ENCODE measurements around the gene TRIM7.
"Not testable (repeated sequence)": the region's sequence is repeated elsewhere in the genome, so short reads cannot be mapped to it uniquely, and the experiment has no call there.

TRIM7 gene

GRCh38 chr5:181170237-181170825 lies 34.7 kb downstream of the TRIM7 start:
- no peak overlapping the region for H3K9ac ChIP-seq (ENCODE audit: low read length)
- no peaks in the 10 kb centered on the region for H3K36me3 ChIP-seq (ENCODE audit: control insufficient read depth, insufficient read depth, low read length)
- no peak overlapping the region for H3K4me3 ChIP-seq (ENCODE audit: low read length)
- no peaks in the 10 kb centered on the region for H3K9me3 ChIP-seq (ENCODE audit: control insufficient read depth, low read length)
- peaks cover 75% of the 10 kb centered on the region for H3K27me3 ChIP-seq (ENCODE audit: control insufficient read depth, insufficient read depth, low read length)
- peaks cover 7% of the 10 kb centered on the region for H3K4me1 ChIP-seq (ENCODE audit: control insufficient read depth, insufficient read depth, low read length)

GRCh38 chr5:181169459-181170236 lies 35.3 kb downstream of the TRIM7 start:
- not testable (repeated sequence) for H3K4me1 ChIP-seq (ENCODE audit: control insufficient read depth, insufficient read depth, low read length); H3K9me3 ChIP-seq (ENCODE audit: control insufficient read depth, low read length); H3K4me3 ChIP-seq (ENCODE audit: low read length); H3K9ac ChIP-seq (ENCODE audit: low read length); H3K36me3 ChIP-seq (ENCODE audit: control insufficient read depth, insufficient read depth, low read length)
- peaks cover 77% of the 10 kb centered on the region for H3K27me3 ChIP-seq (ENCODE audit: control insufficient read depth, insufficient read depth, low read length)

GRCh38 chr5:181168595-181169118 lies 36.3 kb downstream of the TRIM7 start:
- Histone ChIP-seq H3K36me3 (ENCODE audit: control insufficient read depth, insufficient read depth, low read length) (no peaks in the 10 kb centered on the region), H3K9ac (ENCODE audit: low read length) (no peak overlapping the region), H3K4me3 (ENCODE audit: low read length) (no peak overlapping the region), H3K4me1 (ENCODE audit: control insufficient read depth, insufficient read depth, low read length) (peaks cover 7% of the 10 kb centered on the region), H3K27me3 (ENCODE audit: control insufficient read depth, insufficient read depth, low read length) (peaks cover 76% of the 10 kb centered on the region), H3K9me3 (ENCODE audit: control insufficient read depth, low read length) (no peaks in the 10 kb centered on the region)

GRCh38 chr5:181167814-181168488 lies 37.0 kb downstream of the TRIM7 start:
- Histone ChIP-seq H3K9ac (ENCODE audit: low read length) (no peak overlapping the region), H3K4me1 (ENCODE audit: control insufficient read depth, insufficient read depth, low read length) (peaks cover 7% of the 10 kb centered on the region), H3K9me3 (ENCODE audit: control insufficient read depth, low read length) (no peaks in the 10 kb centered on the region), H3K4me3 (ENCODE audit: low read length) (no peak overlapping the region), H3K36me3 (ENCODE audit: control insufficient read depth, insufficient read depth, low read length) (no peaks in the 10 kb centered on the region), H3K27me3 (ENCODE audit: control insufficient read depth, insufficient read depth, low read length) (peaks cover 73% of the 10 kb centered on the region)

GRCh38 chr5:181166812-181167733 lies 37.9 kb downstream of the TRIM7 start:
- peaks cover 7% of the 10 kb centered on the region for H3K4me1 ChIP-seq (ENCODE audit: control insufficient read depth, insufficient read depth, low read length)
- H3K9me3 ChIP-seq (ENCODE audit: control insufficient read depth, low read length): no peaks in the 10 kb centered on the region
- H3K27me3 ChIP-seq (ENCODE audit: control insufficient read depth, insufficient read depth, low read length): peaks cover 69% of the 10 kb centered on the region

GRCh38 chr5:181164076-181164952 lies 40.7 kb downstream of the TRIM7 start:
- Histone ChIP-seq H3K4me1 (ENCODE audit: control insufficient read depth, insufficient read depth, low read length) (no peaks in the 10 kb centered on the region), H3K4me3 (ENCODE audit: low read length) (no peak overlapping the region), H3K9me3 (ENCODE audit: control insufficient read depth, low read length) (no peaks in the 10 kb centered on the region), H3K36me3 (ENCODE audit: control insufficient read depth, insufficient read depth, low read length) (no peaks in the 10 kb centered on the region), H3K9ac (ENCODE audit: low read length) (no peak overlapping the region), H3K27me3 (ENCODE audit: control insufficient read depth, insufficient read depth, low read length) (peaks cover 47% of the 10 kb centered on the region)

More at GRCh38 chr5:181166812-181167733, 37.9 kb downstream of the TRIM7 start:
- H3K36me3 ChIP-seq (ENCODE audit: control insufficient read depth, insufficient read depth, low read length): no peaks in the 10 kb centered on the region
- no peak overlapping the region for H3K4me3 ChIP-seq (ENCODE audit: low read length)
- H3K9ac ChIP-seq (ENCODE audit: low read length): no peak overlapping the region

- no peaks in the 10 kb centered on the region for H3K36me3 ChIP-seq (ENCODE audit: control insufficient read depth, insufficient read depth, low read length)
- H3K9me3 ChIP-seq (ENCODE audit: control insufficient read depth, low read length): no peaks in the 10 kb centered on the region
- no peaks in the 10 kb centered on the region for H3K4me1 ChIP-seq (ENCODE audit: control insufficient read depth, insufficient read depth, low read length)
- H3K27me3 ChIP-seq (ENCODE audit: control insufficient read depth, insufficient read depth, low read length): peaks cover 39% of the 10 kb centered on the region
- H3K4me3 ChIP-seq (ENCODE audit: low read length): no peak overlapping the region
- H3K9ac ChIP-seq (ENCODE audit: low read length): no peak overlapping the region
These were observed 41.4 kb downstream of the TRIM7 start for GRCh38 chr5:181163487-181164075.

GRCh38 chr5:181161534-181162175 lies 43.3 kb downstream of the TRIM7 start:
- H3K9ac ChIP-seq (ENCODE audit: low read length): no peak overlapping the region
- no peak overlapping the region for H3K4me3 ChIP-seq (ENCODE audit: low read length)
- H3K36me3 ChIP-seq (ENCODE audit: control insufficient read depth, insufficient read depth, low read length): no peaks in the 10 kb centered on the region
- H3K4me1 ChIP-seq (ENCODE audit: control insufficient read depth, insufficient read depth, low read length): no peaks in the 10 kb centered on the region
- H3K27me3 ChIP-seq (ENCODE audit: control insufficient read depth, insufficient read depth, low read length): peaks cover 24% of the 10 kb centered on the region
- no peaks in the 10 kb centered on the region for H3K9me3 ChIP-seq (ENCODE audit: control insufficient read depth, low read length)

GRCh38 chr5:181160755-181161533 lies 44.1 kb downstream of the TRIM7 start:
- peaks cover 22% of the 10 kb centered on the region for H3K27me3 ChIP-seq (ENCODE audit: control insufficient read depth, insufficient read depth, low read length)
- not testable (repeated sequence) for H3K36me3 ChIP-seq (ENCODE audit: control insufficient read depth, insufficient read depth, low read length); H3K9me3 ChIP-seq (ENCODE audit: control insufficient read depth, low read length); H3K9ac ChIP-seq (ENCODE audit: low read length); H3K4me3 ChIP-seq (ENCODE audit: low read length); H3K4me1 ChIP-seq (ENCODE audit: control insufficient read depth, insufficient read depth, low read length)
